ENCODE measurements around the gene FSTL1.
A peak's percentile ranks its signal among the peaks of the same experiment; 100 is the strongest.

The FSTL1 gene

DNA sequence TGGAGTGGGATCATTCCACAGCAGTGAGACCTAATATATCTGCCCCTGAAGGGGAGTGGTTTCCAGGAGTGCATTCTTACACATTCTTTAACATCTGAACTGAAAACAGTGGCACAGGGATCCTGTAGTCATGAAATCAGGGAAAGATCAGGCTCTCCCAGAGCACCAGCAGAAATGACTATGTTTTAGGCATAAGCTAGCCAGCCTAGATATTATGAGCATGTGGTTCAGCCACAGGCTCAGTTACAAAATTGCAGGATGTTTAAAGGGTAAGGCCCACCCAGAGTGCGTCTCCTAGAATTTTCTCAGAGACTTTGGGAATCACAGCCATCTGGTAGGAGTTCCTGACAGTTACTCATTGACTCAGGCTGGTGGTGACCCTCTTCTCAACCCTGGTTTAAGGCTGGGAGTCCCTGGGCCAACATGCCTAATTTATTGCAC lies 20.9 kb downstream of the FSTL1 start:
- peak; percentile 93 for DNase-seq (ENCODE audit: low read depth)
- TF ChIP-seq, protein P1, sequence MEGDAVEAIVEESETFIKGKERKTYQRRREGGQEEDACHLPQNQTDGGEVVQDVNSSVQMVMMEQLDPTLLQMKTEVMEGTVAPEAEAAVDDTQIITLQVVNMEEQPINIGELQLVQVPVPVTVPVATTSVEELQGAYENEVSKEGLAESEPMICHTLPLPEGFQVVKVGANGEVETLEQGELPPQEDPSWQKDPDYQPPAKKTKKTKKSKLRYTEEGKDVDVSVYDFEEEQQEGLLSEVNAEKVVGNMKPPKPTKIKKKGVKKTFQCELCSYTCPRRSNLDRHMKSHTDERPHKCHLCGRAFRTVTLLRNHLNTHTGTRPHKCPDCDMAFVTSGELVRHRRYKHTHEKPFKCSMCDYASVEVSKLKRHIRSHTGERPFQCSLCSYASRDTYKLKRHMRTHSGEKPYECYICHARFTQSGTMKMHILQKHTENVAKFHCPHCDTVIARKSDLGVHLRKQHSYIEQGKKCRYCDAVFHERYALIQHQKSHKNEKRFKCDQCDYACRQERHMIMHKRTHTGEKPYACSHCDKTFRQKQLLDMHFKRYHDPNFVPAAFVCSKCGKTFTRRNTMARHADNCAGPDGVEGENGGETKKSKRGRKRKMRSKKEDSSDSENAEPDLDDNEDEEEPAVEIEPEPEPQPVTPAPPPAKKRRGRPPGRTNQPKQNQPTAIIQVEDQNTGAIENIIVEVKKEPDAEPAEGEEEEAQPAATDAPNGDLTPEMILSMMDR (conservative IDR thresholded peaks at IDR 0.05; ENCODE audit: control insufficient read depth, insufficient read depth, low read depth, low read length) = no peak
- no peak overlapping the region for H3K4me3 ChIP-seq (ENCODE audit: control insufficient read depth, low read depth, low read length)

DNA sequence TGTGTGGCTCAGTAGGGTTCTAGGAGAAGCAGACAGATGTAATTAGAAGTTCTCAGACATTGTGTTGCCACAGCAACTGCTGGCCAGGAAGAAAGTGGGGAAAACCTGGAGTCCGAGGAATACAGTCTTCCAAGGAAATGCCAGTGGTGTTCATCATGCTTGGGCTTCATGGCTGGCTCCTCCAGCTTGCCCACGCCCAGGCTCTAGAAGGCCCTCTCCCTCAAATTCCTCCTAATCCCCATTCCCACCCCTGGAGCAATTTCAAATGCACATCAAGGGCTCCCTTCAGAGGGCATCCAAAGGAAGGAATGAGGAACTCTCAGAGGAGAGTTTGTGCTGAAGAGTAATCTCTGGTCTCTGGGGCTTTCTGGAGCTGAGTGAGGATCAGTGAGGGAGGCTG lies 21.9 kb downstream of the FSTL1 start:
- TF ChIP-seq, protein P1 (conservative IDR thresholded peaks at IDR 0.05; ENCODE audit: control insufficient read depth, insufficient read depth, low read depth, low read length) = no peak
- DNase-seq (ENCODE audit: low read depth) = no peak
- no peak overlapping the region for H3K4me3 ChIP-seq (ENCODE audit: control insufficient read depth, low read depth, low read length)

DNA sequence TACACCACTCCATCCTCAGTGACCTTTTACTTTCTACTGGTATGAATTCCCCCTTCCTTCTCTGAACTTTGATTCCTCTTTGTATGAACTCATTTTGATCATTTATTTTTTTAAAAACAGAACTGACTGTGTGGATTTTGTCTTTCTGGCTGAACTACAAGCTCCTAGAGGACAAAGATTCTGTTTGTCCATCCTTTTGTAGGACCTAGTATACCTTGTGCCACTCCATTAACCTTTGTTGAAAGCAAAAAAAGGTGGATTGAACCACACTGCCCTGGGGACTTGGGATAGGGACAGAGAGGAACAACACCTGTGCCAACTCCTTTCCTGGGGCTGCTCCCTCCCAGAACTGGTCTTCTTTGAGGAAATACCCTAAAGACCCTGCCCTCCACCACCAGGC lies 23.6 kb downstream of the FSTL1 start:
- TF ChIP-seq, protein P1 (conservative IDR thresholded peaks at IDR 0.05; ENCODE audit: control insufficient read depth, insufficient read depth, low read depth, low read length) = no peak
- no peak overlapping the region for H3K4me3 ChIP-seq (ENCODE audit: control insufficient read depth, low read depth, low read length)
- DNase-seq (ENCODE audit: low read depth) = no peak

DNA sequence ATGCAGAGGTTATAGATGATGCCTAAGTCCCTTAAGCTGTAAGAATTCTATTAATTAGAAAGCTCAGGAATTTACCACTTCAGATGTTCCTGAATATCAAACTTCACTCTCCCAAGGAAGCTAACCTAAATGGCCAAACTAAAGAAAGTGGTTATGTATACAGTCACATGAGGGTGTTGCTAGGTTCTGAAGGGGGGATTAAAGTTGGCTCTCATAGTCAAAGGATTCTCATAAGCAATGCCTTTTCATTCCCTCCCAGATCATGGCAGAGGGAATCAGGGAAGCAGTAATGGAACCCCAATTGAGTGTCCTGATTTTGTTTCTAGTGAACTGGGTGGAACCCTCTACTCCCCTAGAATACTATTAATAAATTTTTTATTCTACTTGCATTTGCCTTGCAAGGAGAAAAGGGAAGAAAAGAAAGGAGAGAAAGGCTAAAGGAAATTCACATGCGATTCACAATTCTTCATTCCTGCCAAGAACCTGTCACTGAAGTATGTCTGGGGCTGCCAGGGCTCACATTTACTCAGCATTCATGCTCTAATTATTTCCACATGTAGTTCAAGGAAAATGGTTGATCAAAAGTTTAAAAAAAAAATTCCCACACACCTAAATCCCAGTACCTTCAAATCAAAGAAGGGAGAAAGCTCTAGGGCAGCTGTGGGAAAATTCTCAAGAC lies 25.1 kb downstream of the FSTL1 start:
- TF ChIP-seq, protein P1 (conservative IDR thresholded peaks at IDR 0.05; ENCODE audit: control insufficient read depth, insufficient read depth, low read depth, low read length) = no peak
- no peak overlapping the region for H3K4me3 ChIP-seq (ENCODE audit: control insufficient read depth, low read depth, low read length)
- DNase-seq (ENCODE audit: low read depth) = peak; percentile 95

DNA sequence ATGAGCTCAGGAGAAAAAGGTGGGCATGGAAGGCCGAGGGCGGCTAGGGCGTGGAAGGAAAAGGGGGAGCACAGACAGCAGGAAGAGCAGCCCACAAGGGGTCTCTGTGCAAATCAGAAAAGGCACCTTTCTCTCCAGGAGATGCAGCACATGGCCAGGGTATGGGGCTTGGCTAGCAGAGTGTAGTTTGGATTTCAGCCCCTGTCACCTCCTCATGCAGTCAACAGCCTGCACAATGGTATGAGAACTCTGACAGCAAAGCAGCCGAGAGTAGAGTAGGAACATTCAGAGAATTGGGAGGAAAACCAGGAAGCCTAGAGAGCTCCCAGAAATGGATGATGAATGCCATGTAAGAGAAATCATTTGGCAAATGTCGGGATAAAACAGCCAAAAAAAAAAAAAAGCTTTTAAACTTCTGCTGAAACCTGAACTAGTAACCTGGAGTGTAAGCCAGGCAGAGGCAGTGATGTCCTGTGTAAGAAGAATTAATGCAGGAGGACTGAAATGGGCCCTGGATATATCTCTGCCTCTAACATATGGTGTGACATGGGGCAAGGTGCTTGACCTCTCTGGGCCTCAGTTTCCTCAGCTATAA lies 25.7 kb downstream of the FSTL1 start:
- TF ChIP-seq, protein P1 (conservative IDR thresholded peaks at IDR 0.05; ENCODE audit: control insufficient read depth, insufficient read depth, low read depth, low read length) = no peak
- no peak overlapping the region for H3K4me3 ChIP-seq (ENCODE audit: control insufficient read depth, low read depth, low read length)
- no peak for DNase-seq (ENCODE audit: low read depth)

DNA sequence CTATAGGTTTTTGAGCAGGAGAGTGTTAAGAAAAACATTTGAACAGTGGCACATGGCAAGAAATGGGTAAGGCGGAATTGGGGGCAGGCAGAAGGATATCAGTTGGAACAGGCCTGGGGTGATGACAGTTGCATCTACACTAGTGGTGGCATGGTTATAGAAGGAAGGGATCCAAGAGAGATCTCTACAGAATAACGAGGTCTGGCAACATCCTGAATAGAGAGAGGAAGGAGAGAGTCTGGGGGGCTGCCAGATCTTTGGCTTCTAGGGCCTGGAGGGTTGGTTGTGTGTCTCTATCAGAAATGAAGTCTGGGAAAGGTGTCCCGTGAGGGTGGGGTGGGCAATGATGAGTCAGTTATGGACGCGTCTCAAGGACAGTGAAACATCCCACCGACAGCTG lies 26.3 kb downstream of the FSTL1 start:
- TF ChIP-seq, protein P1 (conservative IDR thresholded peaks at IDR 0.05; ENCODE audit: control insufficient read depth, insufficient read depth, low read depth, low read length) = no peak
- DNase-seq (ENCODE audit: low read depth) = no peak
- no peak overlapping the region for H3K4me3 ChIP-seq (ENCODE audit: control insufficient read depth, low read depth, low read length)
